OCI-LY1 (cell line): ENCODE data around the gene PPP1R14C.
"Not testable (repeated sequence)": the region's sequence is repeated elsewhere in the genome, so short reads cannot be mapped to it uniquely, and the experiment has no call there.

Experiments used
- H2AFZ ChIP-seq: fragments of 200-600 bp; sonication (generic), shearing (Covaris generic); 2 replicates; pipeline ENCODE4 v1.6.0; 2014; ENCODE audit warnings: antibody characterized with exemption, mild to moderate bottlenecking, low read length
- H3F3A ChIP-seq: fragments of 200-600 bp; sonication (generic), shearing (Covaris generic); 2 replicates; pipeline ENCODE4 v1.6.0; 2014; ENCODE audit warnings: mild to moderate bottlenecking, antibody characterized with exemption, low read length, moderate library complexity; ENCODE audit not compliant: insufficient read depth
- H3K27ac ChIP-seq: fragments of 200-600 bp; sonication (generic); 2 replicates; pipeline ENCODE4 v1.5.1; 2014; ENCODE audit warnings: low read length, mixed run types, mild to moderate bottlenecking, low read depth; ENCODE audit not compliant: poor library complexity, severe bottlenecking
- H3K27me3 ChIP-seq: fragments of 200-600 bp; sonication (generic); 2 replicates; pipeline ENCODE4 v1.6.0; 2014; ENCODE audit warnings: antibody characterized with exemption, mild to moderate bottlenecking, low read length, moderate library complexity; ENCODE audit not compliant: insufficient read depth
- H3K36me3 ChIP-seq: fragments of 200-600 bp; sonication (generic); 2 replicates; pipeline ENCODE4 v1.6.1; 2014; ENCODE audit warnings: mild to moderate bottlenecking, antibody characterized with exemption, low read length, moderate library complexity, mixed read lengths; ENCODE audit not compliant: insufficient read depth
- H3K4me1 ChIP-seq: fragments of 200-600 bp; sonication (generic); 2 replicates; pipeline ENCODE4 v1.5.1; 2014; ENCODE audit warnings: mild to moderate bottlenecking, low read length, moderate library complexity; ENCODE audit not compliant: insufficient read depth, severe bottlenecking
- H3K4me2 ChIP-seq: fragments of 200-600 bp; sonication (generic), shearing (Covaris generic); 2 replicates; pipeline ENCODE4 v1.6.1; 2014; ENCODE audit warnings: low read length
- H3K4me3 ChIP-seq: fragments of 200-600 bp; sonication (generic); 2 replicates; pipeline ENCODE4 v1.5.1; 2014; ENCODE audit warnings: low read length, low read depth, mild to moderate bottlenecking, mixed read lengths; ENCODE audit not compliant: poor library complexity, severe bottlenecking
- H3K79me2 ChIP-seq: fragments of 200-600 bp; shearing (Covaris generic); 2 replicates; pipeline ENCODE4 v1.6.1; 2016; ENCODE audit warnings: mixed run types, low read length, mixed read lengths; ENCODE audit not compliant: insufficient read depth
- H3K9ac ChIP-seq: fragments of 200-600 bp; sonication (generic), shearing (Covaris generic); 2 replicates; pipeline ENCODE4 v1.6.1; 2014; ENCODE audit warnings: mild to moderate bottlenecking, low read length, mixed read lengths
- H3K9me2 ChIP-seq: fragments of 200-600 bp; sonication (generic), shearing (Covaris generic); 2 replicates; pipeline ENCODE4 v1.6.1; 2014; ENCODE audit warnings: low read depth, mild to moderate bottlenecking, low read length, mixed read lengths
- H3K9me3 ChIP-seq: fragments of 200-600 bp; shearing (Covaris generic); 2 replicates; pipeline ENCODE4 v1.6.1; 2014; ENCODE audit warnings: low read length, mixed read lengths
- H4K20me1 ChIP-seq: fragments of 200-600 bp; sonication (generic), shearing (Covaris generic); 2 replicates; pipeline ENCODE4 v1.6.0; 2016; ENCODE audit warnings: mild to moderate bottlenecking, low read length; ENCODE audit not compliant: insufficient read depth
- CTCF ChIP-seq: fragments of 200-600 bp; sonication (generic), shearing (Covaris generic); IDR thresholded peaks from 2 replicates; pipeline ENCODE4 v1.5.1; 2017; ENCODE audit warnings: mild to moderate bottlenecking, antibody characterized with exemption, low read length, moderate library complexity, mixed read lengths
- EZH2 ChIP-seq: fragments of 200-600 bp; sonication (generic), shearing (Covaris generic); IDR thresholded peaks from 2 replicates; pipeline ENCODE4 v1.8.0; 2017; ENCODE audit warnings: borderline replicate concordance, mixed run types, mild to moderate bottlenecking, antibody characterized with exemption, low read length, moderate library complexity, mixed read lengths

The PPP1R14C gene

GRCh38 chr6:150184850-150185731, 42.2 kb downstream of the PPP1R14C start:
- Histone ChIP-seq H3K4me1 (peaks cover 23% of the 10 kb centered on the region), H3K27ac (no peak overlapping the region), H3F3A (no peaks in the 10 kb centered on the region), H3K9me3 (no peaks in the 10 kb centered on the region), H3K9me2 (no peaks in the 10 kb centered on the region), H3K9ac (no peak overlapping the region), H3K4me3 (no peak overlapping the region), H3K4me2 (no peak overlapping the region), H3K27me3 (no peaks in the 10 kb centered on the region), H3K36me3 (no peaks in the 10 kb centered on the region), H2AFZ (no peak overlapping the region), H4K20me1 (no peaks in the 10 kb centered on the region), H3K79me2 (no peaks in the 10 kb centered on the region)
- TF ChIP-seq CTCF, result no peak
- no peak for TF ChIP-seq EZH2

GRCh38 chr6:150185732-150186117, 42.9 kb downstream of the PPP1R14C start:
- no peaks in the 10 kb centered on the region for H3K36me3 ChIP-seq
- no peaks in the 10 kb centered on the region for H3K9me2 ChIP-seq
- no peaks in the 10 kb centered on the region for H3F3A ChIP-seq
- H3K9me3 ChIP-seq, result no peaks in the 10 kb centered on the region
- H3K27ac ChIP-seq, result no peak overlapping the region
- no peaks in the 10 kb centered on the region for H3K79me2 ChIP-seq
- no peaks in the 10 kb centered on the region; the same call in 1 of the 2 replicates for H3K27me3 ChIP-seq
- H3K9ac ChIP-seq, result no peak overlapping the region
- H4K20me1 ChIP-seq, result no peaks in the 10 kb centered on the region
- H3K4me1 ChIP-seq, result peaks cover 23% of the 10 kb centered on the region
- H3K4me3 ChIP-seq, result no peak overlapping the region
- no peak overlapping the region for H3K4me2 ChIP-seq
- no peak overlapping the region for H2AFZ ChIP-seq
- TF ChIP-seq CTCF (no peak), EZH2 (no peak)

GRCh38 chr6:150186129-150186898, 43.5 kb downstream of the PPP1R14C start:
- Histone ChIP-seq H3K9ac (no peak overlapping the region), H3K4me3 (no peak overlapping the region), H4K20me1 (no peaks in the 10 kb centered on the region), H3K9me2 (no peaks in the 10 kb centered on the region), H3K27me3 (no peaks in the 10 kb centered on the region; the same call in 1 of the 2 replicates), H3K36me3 (no peaks in the 10 kb centered on the region), H3K27ac (no peak overlapping the region), H2AFZ (no peak overlapping the region), H3K9me3 (no peaks in the 10 kb centered on the region), H3K4me1 (peaks cover 23% of the 10 kb centered on the region), H3K4me2 (no peak overlapping the region), H3K79me2 (no peaks in the 10 kb centered on the region), H3F3A (no peaks in the 10 kb centered on the region)
- TF ChIP-seq EZH2, result no peak
- TF ChIP-seq CTCF, result no peak

- H3K36me3 ChIP-seq, H3F3A ChIP-seq, H4K20me1 ChIP-seq, H3K9me2 ChIP-seq, H3K27ac ChIP-seq, H3K79me2 ChIP-seq, H3K27me3 ChIP-seq, H3K4me3 ChIP-seq, H3K9me3 ChIP-seq, H3K9ac ChIP-seq, H3K4me2 ChIP-seq, H2AFZ ChIP-seq: not testable (repeated sequence)
- H3K4me1 ChIP-seq, result peaks cover 23% of the 10 kb centered on the region
Measured at GRCh38 chr6:150187433-150187832, 44.6 kb downstream of the PPP1R14C start.
